K562 (cell line): ENCODE results near the gene GRK4. TPM values are rescaled to one million over a fixed set of nuclear protein-coding genes. Genes with fewer than 3 reads are reported as not detected.

Experiments
- CC2D1A ChIP-seq: fragments of 450-650 bp; IDR thresholded peaks from 2 replicates; pipeline ENCODE4 v1.6.1; 2017; ENCODE audit warnings: mild to moderate bottlenecking
- HNRNPLL ChIP-seq: fragments of 200-400 bp; formaldehyde crosslinking; IDR thresholded peaks from 2 replicates; pipeline ENCODE4 v1.6.1; 2017; ENCODE audit warnings: low read length, low read depth, mild to moderate bottlenecking; ENCODE audit not compliant: poor library complexity, severe bottlenecking
- LEF1 ChIP-seq: fragments of 450-650 bp; IDR thresholded peaks from 2 replicates; pipeline ENCODE4 v1.6.1; 2016; ENCODE audit warnings: mild to moderate bottlenecking
- PHF20 ChIP-seq: fragments of 450-650 bp; IDR thresholded peaks from 2 replicates; pipeline ENCODE4 v1.6.1; 2018; ENCODE audit not compliant: partially characterized antibody
- RFX7 ChIP-seq: fragments of 250-450 bp; sonication (Bioruptor Pico); IDR thresholded peaks from 2 replicates; pipeline ENCODE4 v1.5.1; 2021; ENCODE audit warnings: mild to moderate bottlenecking
- RNF2 ChIP-seq: sonication (generic); IDR thresholded peaks from 2 replicates; pipeline ENCODE4 v1.6.1; 2016
- SIN3B ChIP-seq: fragments of 450-650 bp; IDR thresholded peaks from 2 replicates; pipeline ENCODE4 v1.6.1; 2017; ENCODE audit warnings: low read depth, mild to moderate bottlenecking, moderate library complexity
- SNRNP70 ChIP-seq: fragments of 200-400 bp; formaldehyde crosslinking; optimal IDR thresholded peaks from 2 replicates; pipeline ENCODE3; 2017; ENCODE audit warnings: low read depth, low read length
- TAF9B ChIP-seq: fragments of 450-650 bp; IDR thresholded peaks from 2 replicates; pipeline ENCODE4 v1.6.1; 2018; ENCODE audit warnings: mild to moderate bottlenecking; ENCODE audit not compliant: partially characterized antibody
- TFAM ChIP-seq: fragments of 250-450 bp; sonication (Bioruptor Pico); conservative IDR thresholded peaks from 2 replicates; pipeline ENCODE4 v1.5.0; 2021; ENCODE audit warnings: mild to moderate bottlenecking, moderate library complexity
- U2AF2 ChIP-seq: fragments of 200-400 bp; formaldehyde crosslinking; optimal IDR thresholded peaks from 2 replicates; pipeline ENCODE3; 2017; ENCODE audit warnings: low read depth, mild to moderate bottlenecking, low read length
- ZNF146 ChIP-seq: IDR thresholded peaks from one replicate; pipeline ENCODE4 v1.6.1; 2018; ENCODE audit warnings: missing compliant biosample characterization; ENCODE audit not compliant: unreplicated experiment
- ZNF274 ChIP-seq: IDR thresholded peaks from 2 replicates; pipeline ENCODE4 v1.6.1; 2011; ENCODE audit warnings: low read depth, mild to moderate bottlenecking, low read length, moderate library complexity, borderline replicate concordance
- ZNF354B ChIP-seq: fragments of 250-450 bp; sonication (Bioruptor Pico); IDR thresholded peaks from 2 replicates; pipeline ENCODE4 v1.4.0; 2020
- ZNF384 ChIP-seq: IDR thresholded peaks from 2 replicates; pipeline ENCODE4 v1.6.1; 2012; ENCODE audit warnings: low read depth, low read length, improper control_type of control experiment
- ZNF408 ChIP-seq: fragments of 250-450 bp; sonication (Bioruptor Pico); IDR thresholded peaks from 2 replicates; pipeline ENCODE4 v1.4.0; 2020; ENCODE audit warnings: low read depth, mild to moderate bottlenecking, moderate library complexity
- ZNF785 ChIP-seq: fragments of 250-450 bp; sonication (Bioruptor Pico); IDR thresholded peaks from 2 replicates; pipeline ENCODE4 v1.4.0; 2020; ENCODE audit warnings: mild to moderate bottlenecking
- ZNF830 ChIP-seq: fragments of 250-450 bp; sonication (Bioruptor Pico); IDR thresholded peaks from 2 replicates; pipeline ENCODE4 v1.5.0; 2021; ENCODE audit warnings: mild to moderate bottlenecking
- ZZZ3 ChIP-seq: fragments of 450-650 bp; IDR thresholded peaks from 2 replicates; pipeline ENCODE4 v1.6.1; 2016; ENCODE audit warnings: antibody characterized with exemption, mild to moderate bottlenecking, moderate library complexity
- polyA plus RNA-seq, 8 experiments: library from polyadenylated mRNA; depleted of rRNA in 4 of 8; stranded (reverse) in 5 of 8; unstranded in 3 of 8; fragments of >200 nt; fragmentation: Nextera tagmentation in 2 of 8; fragmentation: Illumina TruSeq in 1 of 8; extraction: Ambion mirVana in 2 of 8; extraction: Trizol in 1 of 8; gene quantifications; 2 replicates each; pipeline versions ENCODE4 v1.2.1 to v1.2.3, GENCODE V29; 2011 to 2014; ENCODE audit warnings: inconsistent platforms in 1 of 8, missing spikeins in 1 of 8
- total RNA-seq, 7 experiments: library from RNA; depleted of rRNA in 6 of 7; stranded (reverse); fragments of >200 nt in 6 of 7; fragmentation: Illumina TruSeq in 2 of 7; extraction: Trizol in 2 of 7; gene quantifications; 2 replicates each; pipeline versions ENCODE4 v1.2.1 to v1.2.3, GENCODE V29; 2011 to 2021; ENCODE audit warnings: low replicate concordance in 1 of 7
- TF ChIP-seq, protein P1 (sequence below): fragments of 150-350 bp; conservative IDR thresholded peaks from 2 replicates; pipeline ENCODE4 v1.6.1; 2014; ENCODE audit warnings: low read length
- TF ChIP-seq, protein P2 (sequence below): sonication (generic); formaldehyde crosslinking; IDR thresholded peaks from 2 replicates; pipeline ENCODE4 v1.8.0; 2022; ENCODE audit warnings: mild to moderate bottlenecking, missing genetic modification reagents
- TF ChIP-seq, protein P3 (sequence below): sonication (generic); formaldehyde crosslinking; IDR thresholded peaks from 2 replicates; pipeline ENCODE4 v1.8.1; 2023; ENCODE audit warnings: mild to moderate bottlenecking, missing genetic modification reagents
- TF ChIP-seq, protein P4 (sequence below): sonication (generic); formaldehyde crosslinking; IDR thresholded peaks from 2 replicates; pipeline ENCODE4 v1.8.0; 2022; ENCODE audit warnings: mild to moderate bottlenecking, missing genetic modification reagents

Gene GRK4
- total and polyA plus RNA-seq, 9 of the 15 experiments (the other 6 are each of a cell fraction or from before 2014, with no cell fraction given), result 1.1 to 4.8 (median 2.6) TPM

DNA sequence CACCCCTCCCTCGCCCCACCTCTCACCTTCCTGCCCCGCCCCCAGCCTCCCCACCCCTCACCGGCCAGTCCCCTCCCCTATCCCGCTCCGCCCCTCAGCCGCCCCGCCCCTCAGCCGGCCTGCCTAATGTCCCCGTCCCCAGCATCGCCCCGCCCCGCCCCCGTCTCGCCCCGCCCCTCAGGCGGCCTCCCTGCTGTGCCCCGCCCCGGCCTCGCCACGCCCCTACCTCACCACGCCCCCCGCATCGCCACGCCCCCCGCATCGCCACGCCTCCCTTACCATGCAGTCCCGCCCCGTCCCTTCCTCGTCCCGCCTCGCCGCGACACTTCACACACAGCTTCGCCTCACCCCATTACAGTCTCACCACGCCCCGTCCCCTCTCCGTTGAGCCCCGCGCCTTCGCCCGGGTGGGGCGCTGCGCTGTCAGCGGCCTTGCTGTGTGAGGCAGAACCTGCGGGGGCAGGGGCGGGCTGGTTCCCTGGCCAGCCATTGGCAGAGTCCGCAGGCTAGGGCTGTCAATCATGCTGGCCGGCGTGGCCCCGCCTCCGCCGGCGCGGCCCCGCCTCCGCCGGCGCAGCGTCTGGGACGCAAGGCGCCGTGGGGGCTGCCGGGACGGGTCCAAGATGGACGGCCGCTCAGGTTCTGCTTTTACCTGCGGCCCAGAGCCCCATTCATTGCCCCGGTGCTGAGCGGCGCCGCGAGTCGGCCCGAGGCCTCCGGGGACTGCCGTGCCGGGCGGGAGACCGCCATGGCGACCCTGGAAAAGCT is 110.9 kb downstream of the GRK4 start, which contains the start of the genes HTT and HTT-AS (continued):
- peak; percentile 64 for TF ChIP-seq PHF20
- no peak for TF ChIP-seq U2AF2
- no peak for TF ChIP-seq ZNF274
- no peak for TF ChIP-seq RFX7 (CRISPR knock-in tag)
- TF ChIP-seq, protein P1, sequence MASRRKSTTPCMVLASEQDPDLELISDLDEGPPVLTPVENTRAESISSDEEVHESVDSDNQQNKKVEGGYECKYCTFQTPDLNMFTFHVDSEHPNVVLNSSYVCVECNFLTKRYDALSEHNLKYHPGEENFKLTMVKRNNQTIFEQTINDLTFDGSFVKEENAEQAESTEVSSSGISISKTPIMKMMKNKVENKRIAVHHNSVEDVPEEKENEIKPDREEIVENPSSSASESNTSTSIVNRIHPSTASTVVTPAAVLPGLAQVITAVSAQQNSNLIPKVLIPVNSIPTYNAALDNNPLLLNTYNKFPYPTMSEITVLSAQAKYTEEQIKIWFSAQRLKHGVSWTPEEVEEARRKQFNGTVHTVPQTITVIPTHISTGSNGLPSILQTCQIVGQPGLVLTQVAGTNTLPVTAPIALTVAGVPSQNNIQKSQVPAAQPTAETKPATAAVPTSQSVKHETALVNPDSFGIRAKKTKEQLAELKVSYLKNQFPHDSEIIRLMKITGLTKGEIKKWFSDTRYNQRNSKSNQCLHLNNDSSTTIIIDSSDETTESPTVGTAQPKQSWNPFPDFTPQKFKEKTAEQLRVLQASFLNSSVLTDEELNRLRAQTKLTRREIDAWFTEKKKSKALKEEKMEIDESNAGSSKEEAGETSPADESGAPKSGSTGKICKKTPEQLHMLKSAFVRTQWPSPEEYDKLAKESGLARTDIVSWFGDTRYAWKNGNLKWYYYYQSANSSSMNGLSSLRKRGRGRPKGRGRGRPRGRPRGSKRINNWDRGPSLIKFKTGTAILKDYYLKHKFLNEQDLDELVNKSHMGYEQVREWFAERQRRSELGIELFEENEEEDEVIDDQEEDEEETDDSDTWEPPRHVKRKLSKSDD, result no peak
- TF ChIP-seq SNRNP70, result no peak
- no peak for TF ChIP-seq ZNF785 (CRISPR knock-in tag)
- TF ChIP-seq SIN3B, result peak; percentile 90
- no peak for TF ChIP-seq RNF2
- TF ChIP-seq, protein P2, sequence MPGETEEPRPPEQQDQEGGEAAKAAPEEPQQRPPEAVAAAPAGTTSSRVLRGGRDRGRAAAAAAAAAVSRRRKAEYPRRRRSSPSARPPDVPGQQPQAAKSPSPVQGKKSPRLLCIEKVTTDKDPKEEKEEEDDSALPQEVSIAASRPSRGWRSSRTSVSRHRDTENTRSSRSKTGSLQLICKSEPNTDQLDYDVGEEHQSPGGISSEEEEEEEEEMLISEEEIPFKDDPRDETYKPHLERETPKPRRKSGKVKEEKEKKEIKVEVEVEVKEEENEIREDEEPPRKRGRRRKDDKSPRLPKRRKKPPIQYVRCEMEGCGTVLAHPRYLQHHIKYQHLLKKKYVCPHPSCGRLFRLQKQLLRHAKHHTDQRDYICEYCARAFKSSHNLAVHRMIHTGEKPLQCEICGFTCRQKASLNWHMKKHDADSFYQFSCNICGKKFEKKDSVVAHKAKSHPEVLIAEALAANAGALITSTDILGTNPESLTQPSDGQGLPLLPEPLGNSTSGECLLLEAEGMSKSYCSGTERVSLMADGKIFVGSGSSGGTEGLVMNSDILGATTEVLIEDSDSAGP (CRISPR knock-in tag), result no peak
- TF ChIP-seq, protein P3, sequence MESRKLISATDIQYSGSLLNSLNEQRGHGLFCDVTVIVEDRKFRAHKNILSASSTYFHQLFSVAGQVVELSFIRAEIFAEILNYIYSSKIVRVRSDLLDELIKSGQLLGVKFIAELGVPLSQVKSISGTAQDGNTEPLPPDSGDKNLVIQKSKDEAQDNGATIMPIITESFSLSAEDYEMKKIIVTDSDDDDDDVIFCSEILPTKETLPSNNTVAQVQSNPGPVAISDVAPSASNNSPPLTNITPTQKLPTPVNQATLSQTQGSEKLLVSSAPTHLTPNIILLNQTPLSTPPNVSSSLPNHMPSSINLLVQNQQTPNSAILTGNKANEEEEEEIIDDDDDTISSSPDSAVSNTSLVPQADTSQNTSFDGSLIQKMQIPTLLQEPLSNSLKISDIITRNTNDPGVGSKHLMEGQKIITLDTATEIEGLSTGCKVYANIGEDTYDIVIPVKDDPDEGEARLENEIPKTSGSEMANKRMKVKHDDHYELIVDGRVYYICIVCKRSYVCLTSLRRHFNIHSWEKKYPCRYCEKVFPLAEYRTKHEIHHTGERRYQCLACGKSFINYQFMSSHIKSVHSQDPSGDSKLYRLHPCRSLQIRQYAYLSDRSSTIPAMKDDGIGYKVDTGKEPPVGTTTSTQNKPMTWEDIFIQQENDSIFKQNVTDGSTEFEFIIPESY (CRISPR knock-in tag), result no peak
- no peak for TF ChIP-seq ZZZ3
- no peak for TF ChIP-seq CC2D1A
- no peak for TF ChIP-seq ZNF408 (CRISPR knock-in tag)
- TF ChIP-seq TFAM (CRISPR knock-in tag), result no peak
- TF ChIP-seq LEF1, result no peak
- no peak for TF ChIP-seq ZNF146 (CRISPR knock-in tag)
- no peak for TF ChIP-seq ZNF830
- TF ChIP-seq, protein P4, sequence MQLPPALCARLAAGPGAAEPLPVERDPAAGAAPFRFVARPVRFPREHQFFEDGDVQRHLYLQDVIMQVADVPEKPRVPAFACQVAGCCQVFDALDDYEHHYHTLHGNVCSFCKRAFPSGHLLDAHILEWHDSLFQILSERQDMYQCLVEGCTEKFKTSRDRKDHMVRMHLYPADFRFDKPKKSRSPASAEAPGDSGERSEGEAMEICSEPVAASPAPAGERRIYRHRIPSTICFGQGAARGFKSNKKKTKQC, result no peak
- peak; percentile 82 for TF ChIP-seq HNRNPLL
- TF ChIP-seq TAF9B, result no peak
- TF ChIP-seq ZNF384, result no peak
- no peak for TF ChIP-seq ZNF354B (CRISPR knock-in tag)
